Thyroid gland (tissue), 4 donors: ENCODE measurements around the gene TMEFF2. TPM values are rescaled to one million over a fixed set of nuclear protein-coding genes. Genes with fewer than 3 reads are reported as not detected.

Experiments
- DNase-seq, 2 donors: peaks; one replicate each; pipeline ENCODE4 v3.0.0-alpha.2; 2019
- H3K27ac ChIP-seq, 3 donors: fragments of 200-600 bp; sonication (generic); 1 replicate in 2 of 3; 2 replicates in 1 of 3; pipeline ENCODE4 v1.5.1; 2016 to 2019; ENCODE audit warnings: mild to moderate bottlenecking in 1 of 3, moderate library complexity in 1 of 3
- H3K27me3 ChIP-seq: fragments of 200-600 bp; sonication (generic); one replicate; pipeline ENCODE4 v1.5.1; 2019
- H3K36me3 ChIP-seq, 2 donors: fragments of 200-600 bp; sonication (generic); one replicate each; pipeline ENCODE4 v1.5.1; 2016 to 2019
- H3K4me1 ChIP-seq, 2 donors: fragments of 200-600 bp; sonication (generic); one replicate each; pipeline ENCODE4 v1.5.1; 2017 to 2019
- H3K4me3 ChIP-seq, 3 donors: fragments of 200-600 bp; sonication (generic); replicated peaks in 1 of 3; 1 replicate in 2 of 3; 2 replicates in 1 of 3; pipeline ENCODE4 v1.5.1; 2016; ENCODE audit warnings: mild to moderate bottlenecking in 1 of 3
- H3K9me3 ChIP-seq: fragments of 200-600 bp; sonication (generic); one replicate; pipeline ENCODE4 v1.5.1; 2017
- POLR2A ChIP-seq, 2 donors: fragments of 450-650 bp; IDR thresholded peaks; one replicate each; pipeline ENCODE4 v1.6.1; 2017; ENCODE audit warnings: antibody characterized with exemption in 2 of 2, mild to moderate bottlenecking in 2 of 2, moderate library complexity in 1 of 2
- WGBS, 2 donors: methylation state at CpG; one replicate each; pipeline ENCODE4 v1.1.5; 2017; 5-methylcytosine and 5-hydroxymethylcytosine counted together
- intact Hi-C: fragments of 100-400 bp; cut with DNase I; formaldehyde crosslinking; loops from one replicate; pipeline ENCODE4 v1.15.1; 2023
- total RNA-seq, 4 donors: library from RNA; depleted of rRNA; stranded (reverse); fragments of >200 nt; gene quantifications; one replicate each; pipeline ENCODE4 v1.2.3, GENCODE V29; 2016
- TF ChIP-seq, protein P1 (sequence below), 6 experiments: fragments of 200-600 bp in 3 of 6; fragments of 450-650 bp in 3 of 6; sonication (generic) in 3 of 6; IDR thresholded peaks; one replicate each; pipeline ENCODE4 v1.5.1; 2016 to 2019; ENCODE audit warnings: antibody characterized with exemption in 6 of 6, mild to moderate bottlenecking in 2 of 6, inconsistent platforms in 1 of 6, moderate library complexity in 1 of 6

The TMEFF2 gene
- total RNA-seq, 4 donors from 2014 or later: 0.11 TPM; not detected in 3

DNA sequence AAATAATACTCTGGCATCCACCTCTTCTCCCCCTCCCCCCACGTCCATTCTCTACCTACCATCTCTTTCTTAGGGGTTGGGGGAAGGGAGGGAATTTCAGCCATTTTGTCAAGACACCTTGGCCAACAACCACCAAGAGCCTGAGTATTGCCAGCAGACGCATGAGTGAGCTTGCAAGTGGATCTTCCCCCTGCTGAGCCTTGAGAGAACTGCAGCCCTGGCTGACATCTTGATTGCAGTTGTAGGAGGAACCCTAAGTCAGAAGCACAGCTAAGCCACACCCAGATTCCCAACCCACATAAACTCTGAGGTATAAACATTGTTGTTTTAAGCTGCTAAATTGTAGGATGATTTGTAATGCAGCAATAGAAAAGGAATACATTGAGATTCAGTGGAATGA is 165.6 kb downstream of the TMEFF2 start:
- Histone ChIP-seq H3K4me3 (no peak overlapping the region), H3K27ac (no peak overlapping the region), H3K36me3 (no peaks in the 10 kb centered on the region), H3K9me3 (no peaks in the 10 kb centered on the region), H3K27me3 (no peaks in the 10 kb centered on the region), H3K4me1 (no peaks in the 10 kb centered on the region)
- DNase-seq: no peak
- 69 to 93% methylated on average over 2 of the region's 2 CpGs for whole genome bisulfite sequencing, 2 donors
- TF ChIP-seq, protein P1, sequence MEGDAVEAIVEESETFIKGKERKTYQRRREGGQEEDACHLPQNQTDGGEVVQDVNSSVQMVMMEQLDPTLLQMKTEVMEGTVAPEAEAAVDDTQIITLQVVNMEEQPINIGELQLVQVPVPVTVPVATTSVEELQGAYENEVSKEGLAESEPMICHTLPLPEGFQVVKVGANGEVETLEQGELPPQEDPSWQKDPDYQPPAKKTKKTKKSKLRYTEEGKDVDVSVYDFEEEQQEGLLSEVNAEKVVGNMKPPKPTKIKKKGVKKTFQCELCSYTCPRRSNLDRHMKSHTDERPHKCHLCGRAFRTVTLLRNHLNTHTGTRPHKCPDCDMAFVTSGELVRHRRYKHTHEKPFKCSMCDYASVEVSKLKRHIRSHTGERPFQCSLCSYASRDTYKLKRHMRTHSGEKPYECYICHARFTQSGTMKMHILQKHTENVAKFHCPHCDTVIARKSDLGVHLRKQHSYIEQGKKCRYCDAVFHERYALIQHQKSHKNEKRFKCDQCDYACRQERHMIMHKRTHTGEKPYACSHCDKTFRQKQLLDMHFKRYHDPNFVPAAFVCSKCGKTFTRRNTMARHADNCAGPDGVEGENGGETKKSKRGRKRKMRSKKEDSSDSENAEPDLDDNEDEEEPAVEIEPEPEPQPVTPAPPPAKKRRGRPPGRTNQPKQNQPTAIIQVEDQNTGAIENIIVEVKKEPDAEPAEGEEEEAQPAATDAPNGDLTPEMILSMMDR (IDR thresholded peaks at IDR 0.05): no peak
- no peak for TF ChIP-seq POLR2A (IDR thresholded peaks at IDR 0.05)
- intact Hi-C loops: no loop called here

GRCh38 chr2:192026825-192027120 is 168.0 kb downstream of the TMEFF2 start:
- no peak for DNase-seq
- intact Hi-C loops: no loop called here
- no peak overlapping the region for H3K27ac ChIP-seq
- H3K4me1 ChIP-seq: no peaks in the 10 kb centered on the region
- H3K4me3 ChIP-seq: no peak overlapping the region
- H3K27me3 ChIP-seq: no peaks in the 10 kb centered on the region
- TF ChIP-seq, protein P1 (IDR thresholded peaks at IDR 0.05): no peak
- TF ChIP-seq POLR2A (IDR thresholded peaks at IDR 0.05): no peak
- WGBS, 2 donors: 71 to 85% methylated on average over 1 of the region's 1 CpG
- H3K9me3 ChIP-seq: no peaks in the 10 kb centered on the region
- no peaks in the 10 kb centered on the region for H3K36me3 ChIP-seq

- H3K36me3 ChIP-seq: no peaks in the 10 kb centered on the region
- H3K27me3 ChIP-seq: no peaks in the 10 kb centered on the region
- no peak overlapping the region for H3K27ac ChIP-seq
- no peak for DNase-seq
- 55 to 57% methylated on average over 7 of the region's 7 CpGs for WGBS, 2 donors
- TF ChIP-seq, protein P1 (IDR thresholded peaks at IDR 0.05): no peak
- TF ChIP-seq POLR2A (IDR thresholded peaks at IDR 0.05): no peak
- no peaks in the 10 kb centered on the region for H3K4me1 ChIP-seq
- intact Hi-C loops: no loop called here
- H3K9me3 ChIP-seq: no peaks in the 10 kb centered on the region
- H3K4me3 ChIP-seq: no peak overlapping the region
These were observed 168.5 kb downstream of the TMEFF2 start for GRCh38 chr2:192026059-192026824.

GRCh38 chr2:192025637-192026036 is 169.1 kb downstream of the TMEFF2 start:
- 76 to 82% methylated on average over 4 of the region's 4 CpGs for WGBS, 2 donors
- no peak overlapping the region for H3K27ac ChIP-seq

GRCh38 chr2:192023006-192023405 is 171.7 kb downstream of the TMEFF2 start:
- no peaks in the 10 kb centered on the region for H3K9me3 ChIP-seq
- H3K27ac ChIP-seq: no peak overlapping the region
- intact Hi-C loops: no loop called here
- TF ChIP-seq POLR2A (IDR thresholded peaks at IDR 0.05): no peak
- TF ChIP-seq, protein P1 (IDR thresholded peaks at IDR 0.05): no peak
- no peaks in the 10 kb centered on the region for H3K27me3 ChIP-seq
- no peak for DNase-seq
- no peak overlapping the region for H3K4me3 ChIP-seq
- no peaks in the 10 kb centered on the region for H3K36me3 ChIP-seq
- 96 to 97% methylated on average over 3 of the region's 3 CpGs for WGBS, 2 donors
- no peaks in the 10 kb centered on the region for H3K4me1 ChIP-seq

More at GRCh38 chr2:192025637-192026036, 169.1 kb downstream of the TMEFF2 start:
- no peak for DNase-seq
- TF ChIP-seq, protein P1 (IDR thresholded peaks at IDR 0.05): no peak
- no peak for TF ChIP-seq POLR2A (IDR thresholded peaks at IDR 0.05)
- intact Hi-C loops: no loop called here
- Histone ChIP-seq H3K27me3 (no peaks in the 10 kb centered on the region), H3K9me3 (no peaks in the 10 kb centered on the region), H3K4me1 (no peaks in the 10 kb centered on the region), H3K36me3 (no peaks in the 10 kb centered on the region), H3K4me3 (no peak overlapping the region)
